ENCODE results near the gene C1orf167.
"Not testable (repeated sequence)": the region's sequence is repeated elsewhere in the genome, so short reads cannot be mapped to it uniquely, and the experiment has no call there.

The C1orf167 gene

DNA sequence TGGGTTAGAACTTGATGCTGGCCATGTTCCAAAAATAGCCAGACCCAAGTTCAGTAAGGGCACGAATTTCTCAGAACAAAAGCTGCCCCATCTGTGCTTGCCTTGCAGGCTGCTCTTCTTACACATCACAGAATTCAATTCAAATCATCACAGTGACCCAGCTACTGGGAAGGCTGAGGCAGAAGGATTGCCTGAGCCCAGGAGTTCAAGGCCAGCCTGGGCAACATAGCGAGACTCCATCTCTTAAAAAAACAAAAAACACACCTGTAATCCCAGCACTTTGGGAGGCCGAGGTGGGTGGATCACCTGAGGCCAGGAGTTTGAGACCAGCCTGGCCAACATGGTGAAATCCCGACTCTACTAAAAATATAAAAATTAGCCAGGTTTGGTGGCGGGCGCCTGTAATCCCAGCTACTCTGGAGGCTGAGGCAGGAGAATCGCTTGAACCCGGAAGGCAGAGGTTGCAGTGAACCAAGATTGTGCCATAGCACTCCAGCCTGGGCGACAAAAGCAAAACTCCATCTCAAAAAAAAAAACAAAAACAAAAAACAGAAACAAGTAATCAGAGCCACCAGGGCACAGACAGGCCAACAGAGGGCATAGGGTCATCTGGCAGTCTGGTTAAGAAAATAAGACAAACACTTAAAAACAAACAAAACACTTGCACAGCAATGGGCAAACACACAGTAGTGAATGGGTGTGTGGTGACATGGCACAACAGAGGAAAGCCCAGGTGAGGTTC is 42.1 kb downstream of the C1orf167 start:
- DNase-seq = not testable (repeated sequence)

DNA sequence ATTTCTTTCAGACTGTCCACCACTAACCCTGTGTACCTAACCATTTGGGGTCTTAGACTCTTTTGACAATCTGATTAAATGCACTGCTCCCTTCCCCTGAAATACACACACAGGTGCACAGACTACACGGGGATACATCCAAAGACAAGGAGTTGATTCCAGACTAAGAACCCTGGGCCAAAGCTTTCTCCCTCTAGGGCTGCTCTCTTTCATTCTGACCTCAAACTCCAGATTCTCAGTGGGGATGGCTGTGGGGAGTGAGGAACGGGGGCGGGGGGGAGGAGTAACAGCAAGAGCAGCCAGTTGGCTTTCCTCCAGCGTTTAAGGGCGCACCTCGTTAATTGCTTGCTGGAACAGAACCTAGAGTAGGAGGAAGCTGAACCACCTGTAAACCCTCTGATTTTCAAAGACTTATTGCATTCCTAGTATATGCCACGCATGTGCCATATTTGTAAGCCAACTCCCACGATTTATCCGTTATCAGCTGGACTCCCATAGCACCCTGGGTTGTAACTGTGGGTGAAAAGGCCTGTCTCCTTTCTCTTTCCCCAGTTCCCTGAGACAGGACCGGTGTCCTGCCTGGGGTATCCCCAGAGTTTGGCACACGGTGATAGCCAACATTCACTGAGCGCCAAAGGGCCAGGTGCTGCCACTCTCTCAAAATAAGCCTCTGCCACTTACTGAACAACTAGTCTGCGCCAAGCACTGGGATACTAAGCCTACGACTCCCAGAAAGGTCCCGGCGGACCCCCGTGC is 42.9 kb downstream of the C1orf167 start:
- peak; percentile 91 for DNase-seq

DNA sequence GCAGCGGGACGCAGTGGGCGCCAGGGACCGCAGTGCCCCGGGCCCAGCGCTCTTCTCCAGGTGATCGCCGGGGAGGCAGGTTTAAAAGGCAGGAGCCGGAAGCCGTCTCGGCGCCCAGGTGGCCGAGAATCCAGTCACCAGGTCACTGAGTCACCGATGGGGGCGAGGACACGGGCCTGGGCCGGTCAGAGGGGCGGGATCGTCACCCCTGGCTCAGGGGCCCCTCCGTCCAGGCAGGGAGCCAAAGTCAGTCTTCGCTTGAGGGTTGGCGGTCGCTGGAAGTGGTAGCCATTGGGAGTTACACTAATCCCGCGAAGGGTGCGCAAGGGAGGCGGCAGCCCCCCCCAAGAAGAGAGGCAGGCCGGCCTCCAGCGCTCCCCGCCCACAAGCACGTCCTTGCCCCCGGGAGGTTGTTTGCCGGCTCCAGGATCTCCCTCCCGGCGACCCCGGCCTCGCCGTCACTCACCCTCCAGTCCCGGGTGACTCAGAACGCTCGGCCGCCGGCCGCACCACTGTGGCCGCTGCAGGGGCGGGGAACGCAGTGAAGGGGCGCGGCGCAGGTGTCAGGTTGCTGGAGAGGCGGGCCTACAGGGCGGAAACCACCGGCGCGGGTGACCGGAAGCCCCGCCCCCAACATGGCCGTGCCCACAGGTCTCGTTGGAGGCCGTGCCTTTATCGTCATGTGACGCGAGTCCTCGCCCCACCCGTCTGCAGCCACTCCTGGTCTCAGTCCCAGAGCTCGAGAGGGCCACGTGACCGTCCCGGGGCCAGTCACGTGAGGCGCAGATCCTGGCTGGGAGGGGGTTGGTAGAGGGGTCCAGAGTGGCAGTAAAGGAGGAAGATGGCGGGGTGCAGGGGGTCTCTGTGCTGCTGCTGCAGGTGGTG is 43.7 kb downstream of the C1orf167 start, which contains the start of the genes CLCN6 and MTHFR:
Gene CLCN6 (plus strand): TSS at position 770 of the 885 bp plus-strand sequence. CDS start 72 bp downstream, at position 842.
Gene MTHFR (minus strand): TSS at position 543 of the 885 bp plus-strand sequence. CDS start 2,848 bp downstream, outside the sequence.
- DNase-seq = peak; percentile 100

DNA sequence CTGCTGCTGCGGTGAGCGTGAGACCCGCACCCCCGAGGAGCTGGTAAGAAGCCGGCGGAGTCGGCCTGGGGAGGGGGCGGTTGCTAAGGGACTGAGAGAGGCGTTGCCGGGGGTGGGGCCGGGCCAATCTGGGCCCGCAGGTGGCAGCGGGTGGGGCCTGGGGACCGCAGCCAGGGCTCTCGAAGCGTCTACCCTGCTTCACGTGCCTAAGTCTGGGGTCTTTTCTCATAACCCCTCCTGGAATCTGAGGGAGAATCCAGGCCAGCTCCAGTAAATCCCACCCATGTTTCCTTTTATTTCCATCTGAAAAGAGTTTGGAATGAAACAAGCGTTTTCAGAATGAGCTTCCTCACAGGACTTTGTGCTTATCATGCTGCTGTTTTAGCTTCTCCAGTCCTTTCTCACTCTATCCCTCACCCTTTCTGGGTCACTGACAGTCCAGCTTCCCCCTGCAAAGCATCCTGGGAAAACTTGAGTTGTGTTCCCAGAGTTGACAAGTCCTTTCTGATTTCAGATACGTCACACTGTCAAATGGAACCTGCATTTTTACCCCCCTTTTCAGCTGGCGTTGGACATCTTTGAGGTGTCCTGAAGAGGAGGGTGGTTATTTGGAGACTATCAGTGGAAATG is 44.4 kb downstream of the C1orf167 start:
- DNase-seq = peak; percentile 49

DNA sequence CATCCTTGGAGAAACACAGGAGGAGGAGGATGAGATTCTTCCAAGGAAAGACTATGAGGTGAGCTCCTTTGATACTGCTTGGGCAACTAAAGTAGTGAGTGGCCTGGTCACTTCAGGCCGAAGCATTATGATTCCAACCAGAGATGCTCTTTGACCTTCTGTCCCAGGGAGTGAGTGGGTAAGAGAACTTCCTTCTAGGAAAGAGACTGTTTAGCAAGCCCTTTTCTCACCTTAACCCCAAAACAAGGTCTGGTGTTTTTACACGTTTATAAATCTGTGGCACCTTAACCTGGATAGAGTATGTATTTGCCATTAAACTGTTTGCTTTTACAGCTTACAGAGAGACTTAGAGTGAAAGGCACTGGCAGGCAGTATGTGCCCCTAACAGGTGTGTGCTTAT is 45.1 kb downstream of the C1orf167 start:
- DNase-seq = no peak

DNA sequence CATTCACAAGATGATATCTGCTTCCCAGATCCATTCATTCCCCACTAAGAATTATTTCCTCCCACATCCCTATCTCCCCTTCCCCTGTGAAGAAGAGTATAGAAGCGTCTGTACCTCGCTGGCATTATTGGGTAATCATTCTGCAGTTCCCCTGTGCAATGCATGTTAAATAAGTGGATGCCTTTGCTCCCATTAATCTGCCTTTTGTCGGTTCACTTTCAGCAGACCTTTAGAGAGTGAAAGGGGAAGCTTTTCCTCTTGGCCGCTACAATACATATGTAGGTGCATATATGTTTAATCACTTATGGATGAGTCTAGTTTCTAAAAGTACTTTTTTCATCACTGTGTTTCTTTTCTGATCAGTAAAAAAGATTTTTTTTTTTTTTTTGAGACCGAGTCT is 51.0 kb downstream of the C1orf167 start:
- DNase-seq = no peak

DNA sequence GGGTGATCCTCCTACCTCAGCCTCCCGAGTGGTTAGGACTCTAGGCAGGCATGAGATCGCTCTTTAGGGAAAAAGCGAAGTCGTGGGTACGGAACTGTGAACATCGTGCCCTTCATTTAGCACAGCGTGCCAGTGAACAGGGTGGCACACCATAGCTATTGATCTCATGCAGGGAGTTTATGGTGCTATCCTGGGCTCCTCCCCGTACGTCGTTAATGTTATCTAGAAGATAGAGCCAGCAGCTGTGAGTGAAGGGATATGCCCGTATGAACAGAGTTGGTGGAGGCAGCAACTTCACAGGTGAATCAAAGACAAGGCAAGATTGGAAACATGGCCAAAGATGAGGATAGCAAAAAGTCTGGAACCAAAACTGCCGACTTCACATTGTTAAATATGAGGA is 55.2 kb downstream of the C1orf167 start:
- no peak for DNase-seq

DNA sequence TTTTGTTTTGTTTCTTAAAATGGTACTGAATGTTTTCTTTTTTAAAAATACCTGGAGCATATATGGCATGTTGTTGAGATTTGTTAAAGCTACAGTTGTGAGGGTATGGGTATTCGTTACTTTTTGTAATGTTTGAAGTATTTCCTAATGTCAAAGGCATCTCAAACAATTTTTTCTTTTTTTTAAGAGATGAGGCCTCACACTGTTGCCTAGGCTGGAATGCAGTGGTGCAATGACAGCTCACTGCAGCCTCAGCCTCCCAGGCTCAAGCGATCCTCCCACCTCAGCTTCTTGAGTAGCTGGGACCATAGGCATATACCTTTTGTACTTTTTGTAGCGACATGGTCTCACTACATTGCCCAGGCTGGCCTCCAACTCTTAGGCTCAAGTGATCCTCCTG is 60.1 kb downstream of the C1orf167 start:
- DNase-seq = no peak

DNA sequence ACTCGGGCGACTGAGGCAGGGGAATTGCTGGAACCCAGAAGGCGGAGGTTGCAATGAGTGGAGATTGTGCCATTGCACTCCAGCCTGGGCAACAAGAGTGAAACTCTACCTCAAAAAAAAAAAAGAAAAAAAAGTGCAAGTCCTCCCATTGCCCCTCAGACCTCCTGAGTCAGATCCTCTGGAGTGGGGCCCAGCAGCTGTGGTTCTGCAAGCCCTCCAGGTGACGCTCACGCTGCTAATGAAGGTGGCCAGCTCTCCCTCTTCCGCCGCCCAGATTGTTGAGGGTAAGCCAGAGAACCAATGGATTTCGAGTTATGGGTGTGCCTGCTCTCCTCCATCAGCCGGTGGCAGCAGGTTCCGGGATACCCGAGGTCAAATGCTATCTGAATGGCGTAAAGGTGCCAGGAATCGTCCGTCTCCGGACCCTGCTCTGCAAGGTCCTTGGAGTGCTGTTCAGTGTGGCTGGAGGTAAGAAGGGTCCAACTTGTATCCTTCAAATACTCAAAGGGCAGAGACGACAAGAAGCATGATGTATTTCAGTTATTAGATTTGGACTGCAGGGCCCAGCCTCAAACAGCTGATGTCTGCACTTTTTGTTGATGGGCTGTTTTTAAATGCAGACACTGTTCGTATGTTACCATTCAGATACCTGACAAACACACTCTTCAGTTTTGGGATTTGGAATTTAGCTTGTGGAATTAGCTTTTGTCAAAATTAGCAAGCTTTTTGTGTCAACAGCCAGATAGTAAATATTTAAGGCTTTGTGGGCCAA is 61.6 kb downstream of the C1orf167 start:
- no peak for DNase-seq

DNA sequence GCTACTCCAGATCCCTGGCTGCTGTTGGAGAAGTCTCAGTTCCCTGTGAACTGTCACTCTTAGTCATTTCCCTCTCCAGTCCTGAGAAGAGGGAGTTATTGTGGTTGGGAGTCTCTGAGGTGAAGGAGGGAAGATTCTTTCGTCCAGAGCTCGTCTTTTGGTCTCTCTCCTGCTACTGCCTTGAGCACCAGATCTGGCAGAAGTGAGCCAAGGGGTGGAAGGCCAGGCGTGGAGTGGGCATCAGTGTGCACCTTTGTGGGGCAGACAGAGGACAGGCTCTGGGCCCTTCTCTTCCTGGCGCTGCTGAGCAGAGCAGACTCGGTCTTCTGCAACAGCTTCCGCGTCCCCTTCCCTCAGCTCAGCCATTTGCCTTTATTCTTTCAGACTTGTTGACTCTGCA is 63.1 kb downstream of the C1orf167 start:
- no peak for DNase-seq

DNA sequence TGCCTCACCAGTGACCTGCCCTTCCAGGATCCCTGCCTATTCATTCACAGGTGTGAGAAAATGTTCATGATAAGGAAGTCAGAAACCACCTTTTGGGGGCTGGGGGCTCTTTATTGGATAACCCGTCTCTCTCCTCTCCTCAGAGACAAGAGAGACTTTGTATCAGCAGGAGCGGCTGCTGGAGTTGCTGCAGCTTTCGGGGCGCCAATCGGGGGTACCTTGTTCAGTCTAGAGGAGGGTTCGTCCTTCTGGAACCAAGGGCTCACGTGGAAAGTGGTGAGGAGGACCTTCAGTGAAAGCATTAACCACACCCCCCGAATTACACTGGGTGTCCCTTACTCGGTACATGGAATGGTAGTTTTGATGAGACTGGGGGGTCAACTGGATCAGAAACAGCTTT is 65.0 kb downstream of the C1orf167 start:
- no peak for DNase-seq

DNA sequence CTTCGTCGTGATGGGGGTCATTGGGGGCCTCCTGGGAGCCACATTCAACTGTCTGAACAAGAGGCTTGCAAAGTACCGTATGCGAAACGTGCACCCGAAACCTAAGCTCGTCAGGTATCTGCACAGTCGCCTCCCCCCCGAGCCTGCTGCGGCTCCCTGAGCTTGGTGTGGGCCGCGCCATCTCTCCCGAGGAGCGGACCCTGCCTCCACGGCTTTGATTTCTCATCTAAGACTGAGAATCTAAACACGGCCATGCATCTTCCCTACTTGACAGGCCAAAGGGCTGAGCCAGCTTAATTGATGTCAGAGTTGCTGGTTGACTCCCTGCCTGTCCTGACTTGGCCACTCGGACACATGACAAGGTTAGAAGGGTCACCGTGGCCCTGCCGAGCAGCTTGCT is 66.5 kb downstream of the C1orf167 start:
- no peak for DNase-seq

DNA sequence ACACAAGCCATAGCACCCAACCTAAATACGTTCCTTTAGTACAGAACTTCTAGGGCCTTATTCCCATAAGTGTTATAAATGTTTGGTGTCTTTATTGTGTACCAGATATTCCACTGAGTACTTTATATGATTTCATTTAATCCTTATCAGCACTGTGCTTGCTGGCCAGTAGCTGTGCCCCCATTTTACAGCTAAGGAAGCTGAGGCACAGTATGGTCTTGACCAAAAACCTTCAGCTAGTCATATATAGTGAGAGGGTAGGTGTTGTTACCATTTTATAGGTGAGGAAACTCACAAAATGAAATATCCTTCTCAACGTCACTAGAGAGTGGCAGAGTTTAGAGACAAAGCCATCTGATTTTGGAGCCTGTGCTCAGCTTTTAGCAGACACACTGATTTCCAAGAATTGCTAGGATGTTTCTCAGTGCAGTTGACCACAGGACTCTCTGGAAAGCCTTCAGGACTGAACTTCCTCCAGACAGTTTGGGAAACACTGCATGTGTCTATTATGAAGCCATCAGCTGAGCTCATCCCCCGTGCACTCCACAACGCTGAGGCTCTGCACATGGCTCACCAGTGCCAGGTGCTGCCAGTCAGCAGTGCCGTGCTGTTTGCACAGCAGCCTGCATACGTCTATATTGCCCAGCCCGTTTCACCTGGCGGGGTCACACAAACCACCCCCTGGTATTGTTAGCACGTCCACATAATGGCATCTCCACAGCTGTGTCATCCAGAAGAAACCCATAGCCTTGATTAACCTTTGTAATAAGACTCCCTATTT is 70.1 kb downstream of the C1orf167 start:
- no peak for DNase-seq

DNA sequence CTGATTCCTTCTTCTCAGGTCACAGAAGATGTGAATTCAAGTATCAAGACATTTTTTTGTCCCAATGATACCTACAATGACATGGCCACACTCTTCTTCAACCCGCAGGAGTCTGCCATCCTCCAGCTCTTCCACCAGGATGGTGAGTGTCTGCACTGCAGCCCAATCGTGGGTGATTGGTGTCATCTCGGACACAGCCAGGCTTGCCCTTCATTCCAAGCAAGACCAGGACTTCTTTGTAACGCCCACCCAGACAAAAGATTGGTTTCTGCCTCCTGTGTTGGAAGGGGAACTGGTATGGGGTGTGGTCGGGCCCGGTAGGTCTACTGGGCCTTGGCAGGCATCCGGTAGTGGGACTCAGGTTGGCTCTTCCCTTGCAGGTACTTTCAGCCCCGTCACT is 71.5 kb downstream of the C1orf167 start:
- DNase-seq = no peak

DNA sequence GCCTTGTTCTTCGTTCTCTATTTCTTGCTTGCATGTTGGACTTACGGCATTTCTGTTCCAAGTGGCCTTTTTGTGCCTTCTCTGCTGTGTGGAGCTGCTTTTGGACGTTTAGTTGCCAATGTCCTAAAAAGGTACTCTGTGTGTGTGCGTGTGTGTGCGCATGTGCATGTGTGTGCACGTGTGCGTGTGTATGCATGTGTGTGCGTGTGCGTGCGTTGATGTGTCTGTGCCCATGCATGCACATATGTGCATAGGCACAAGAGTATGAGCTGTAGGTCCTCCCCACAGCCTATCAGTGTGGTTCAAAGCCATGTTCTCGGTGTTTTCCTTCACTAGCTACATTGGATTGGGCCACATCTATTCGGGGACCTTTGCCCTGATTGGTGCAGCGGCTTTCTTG is 71.9 kb downstream of the C1orf167 start:
- DNase-seq = no peak

DNA sequence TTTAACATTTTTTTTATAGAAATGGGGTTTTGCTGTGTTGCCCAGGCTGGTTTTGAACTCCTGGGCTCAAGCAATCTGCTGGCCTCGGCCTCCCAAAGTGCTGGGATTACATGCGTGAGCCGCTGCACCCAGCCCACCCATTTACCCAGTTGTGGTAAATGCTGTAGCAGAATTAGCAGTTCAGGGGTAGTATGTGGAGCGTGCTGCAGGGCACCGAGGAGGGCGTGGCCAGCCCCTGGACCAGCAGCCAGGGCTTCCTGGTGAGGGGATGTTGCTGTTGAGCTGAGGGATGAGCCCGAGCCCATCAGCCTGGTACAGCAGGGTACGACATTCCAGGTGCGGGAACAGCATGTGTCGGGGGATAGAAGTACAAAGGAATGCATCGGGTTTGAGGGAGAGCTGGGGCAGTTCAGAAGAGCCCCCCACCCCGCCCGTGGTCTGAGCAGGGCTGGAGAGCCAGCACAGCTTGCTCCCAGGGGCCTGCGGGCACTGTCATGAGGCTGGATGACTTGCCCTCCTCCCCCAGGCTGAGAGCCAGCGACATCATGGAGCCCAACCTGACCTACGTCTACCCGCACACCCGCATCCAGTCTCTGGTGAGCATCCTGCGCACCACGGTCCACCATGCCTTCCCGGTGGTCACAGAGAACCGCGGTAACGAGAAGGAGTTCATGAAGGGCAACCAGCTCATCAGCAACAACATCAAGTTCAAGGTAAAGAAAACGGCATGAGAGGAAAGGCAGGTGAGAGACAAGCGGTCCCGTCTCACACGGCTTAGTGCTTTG is 73.6 kb downstream of the C1orf167 start:
- DNase-seq = no peak

DNA sequence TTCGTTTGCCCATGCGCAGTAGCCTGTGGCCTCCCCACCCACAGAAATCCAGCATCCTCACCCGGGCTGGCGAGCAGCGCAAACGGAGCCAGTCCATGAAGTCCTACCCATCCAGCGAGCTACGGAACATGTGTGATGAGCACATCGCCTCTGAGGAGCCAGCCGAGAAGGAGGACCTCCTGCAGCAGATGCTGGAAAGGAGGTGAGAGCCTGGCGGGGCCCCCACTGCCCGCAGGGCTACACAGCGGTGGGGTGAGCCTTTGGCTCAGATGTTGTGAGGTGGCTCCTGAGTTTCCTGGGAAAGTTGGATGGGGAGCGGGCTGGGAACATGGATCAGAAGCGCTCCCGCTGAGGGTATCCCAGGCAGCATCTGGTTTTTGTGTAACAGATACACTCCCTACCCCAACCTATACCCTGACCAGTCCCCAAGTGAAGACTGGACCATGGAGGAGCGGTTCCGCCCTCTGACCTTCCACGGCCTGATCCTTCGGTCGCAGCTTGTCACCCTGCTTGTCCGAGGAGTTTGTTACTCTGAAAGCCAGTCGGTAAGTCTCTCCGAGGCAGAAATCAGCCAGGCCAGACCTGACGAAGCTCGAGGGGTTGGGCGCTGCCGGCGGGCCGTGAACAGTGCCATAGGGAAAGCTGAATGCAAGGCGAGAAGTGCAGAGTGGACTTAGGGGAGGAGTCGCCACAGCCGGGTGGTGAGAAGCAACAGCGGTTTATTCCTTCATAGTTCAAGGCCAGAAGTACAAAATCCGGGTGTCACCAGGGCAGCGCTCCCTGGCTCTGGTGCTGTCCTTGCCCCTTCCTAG is 75.2 kb downstream of the C1orf167 start:
- DNase-seq = no peak

DNA sequence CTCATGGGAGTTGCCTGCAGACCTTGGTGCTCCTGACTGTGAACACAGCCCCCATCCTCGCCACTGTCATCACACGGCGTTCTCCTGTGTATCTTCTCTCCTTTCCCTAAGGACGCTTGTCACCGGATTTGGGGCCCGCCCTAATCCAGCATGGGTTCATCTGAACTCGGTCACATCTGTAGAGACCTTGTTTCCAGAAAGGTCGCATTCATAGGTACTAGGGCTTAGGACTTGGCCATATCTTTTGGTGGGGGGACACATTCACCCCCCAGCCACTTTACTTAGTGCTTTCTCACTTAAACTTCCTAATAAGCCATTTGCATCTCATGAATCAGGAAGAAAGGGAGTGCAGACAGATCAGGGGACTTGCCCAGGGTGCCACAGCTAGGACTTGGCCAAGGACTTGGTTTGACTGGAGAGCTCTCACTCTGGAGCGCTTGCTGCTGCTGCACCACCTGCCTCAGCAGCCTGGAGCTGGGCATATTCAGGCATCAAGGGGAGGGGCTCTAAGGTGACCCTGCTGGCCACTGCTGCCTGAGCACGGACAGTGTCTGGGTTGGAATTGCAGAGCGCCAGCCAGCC is 75.9 kb downstream of the C1orf167 start:
- DNase-seq = no peak

Measured in hematopoietic multipotent progenitor cell treated with erythropoietin and hydrocortisone succinate and interleukin-3 and kit ligand, for 6 days (in vitro differentiated cells).